GM21381 (cell line): ENCODE measurements around the gene CATSPERZ.

Source experiments
- ATAC-seq: cut with Tn5 transposase; IDR thresholded peaks from one replicate; pipeline ENCODE4 v1.9.1; 2021; ENCODE audit warnings: mild to moderate bottlenecking, moderate library complexity; ENCODE audit not compliant: unreplicated experiment

CATSPERZ gene

DNA sequence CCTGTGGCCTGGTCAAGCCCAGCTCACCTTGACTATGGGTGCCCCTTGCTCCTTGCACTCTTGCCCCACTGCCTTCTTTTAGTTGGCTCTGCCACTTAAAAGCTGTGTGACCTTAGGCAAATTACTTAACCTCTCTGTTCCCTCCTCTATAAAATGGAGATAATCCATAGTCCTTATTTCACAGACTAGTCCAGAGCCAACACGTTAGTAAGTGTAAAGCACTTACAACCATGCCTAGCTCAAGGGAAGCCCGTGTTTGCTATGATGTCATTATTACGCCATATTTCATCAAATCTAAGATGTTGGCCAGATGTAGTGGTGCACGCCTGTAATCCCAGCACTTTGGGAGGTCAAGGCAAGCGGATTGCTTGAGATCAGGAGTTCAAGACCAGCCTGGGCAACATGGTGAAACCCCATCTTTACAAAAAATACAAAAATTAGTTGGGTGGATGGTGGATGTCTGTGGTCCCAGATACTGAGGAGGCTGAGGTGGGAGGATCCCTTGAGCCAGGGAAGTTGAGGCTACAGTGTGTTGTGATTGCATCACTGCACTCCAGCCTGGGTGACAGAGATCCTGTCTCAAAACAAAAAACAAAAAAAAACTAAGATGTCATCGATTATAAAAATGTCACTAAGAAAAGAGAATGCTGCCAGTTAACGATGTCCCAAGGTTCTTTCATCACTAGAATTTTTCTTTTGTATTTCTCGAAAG lies 37.5 kb downstream of the CATSPERZ start:
- ATAC-seq, result no peak

- no peak for ATAC-seq
These were observed 38.6 kb downstream of the CATSPERZ start for GRCh38 chr11:64338716-64339115.

DNA sequence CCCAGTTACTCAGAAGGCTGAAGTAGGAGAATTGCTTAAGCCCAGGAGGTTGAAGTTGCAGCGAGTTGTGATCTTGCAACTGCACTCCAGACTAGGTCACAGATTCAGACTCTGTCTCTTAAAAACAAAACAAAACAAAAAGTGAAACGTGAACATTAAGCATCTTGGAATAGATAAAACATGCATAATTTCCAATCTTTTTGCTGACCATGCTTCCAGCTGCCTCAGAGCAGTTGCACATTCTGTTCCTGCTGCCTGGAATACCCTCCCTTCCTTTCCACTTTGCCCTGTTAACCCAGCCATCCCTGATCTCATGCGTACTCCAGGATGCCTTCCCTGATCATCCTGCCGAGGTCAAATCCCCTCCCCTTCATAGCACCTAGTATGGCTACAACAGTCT lies 39.1 kb downstream of the CATSPERZ start:
- ATAC-seq, result no peak

- ATAC-seq, result peak; percentile 52
These were observed 39.7 kb downstream of the CATSPERZ start, which contains the start of gene CCDC88B for GRCh38 chr11:64339754-64340408. Gene CCDC88B, plus strand, starts transcription at chr11:64340204. Its CDS starts 63 bp downstream, at chr11:64340267.

DNA sequence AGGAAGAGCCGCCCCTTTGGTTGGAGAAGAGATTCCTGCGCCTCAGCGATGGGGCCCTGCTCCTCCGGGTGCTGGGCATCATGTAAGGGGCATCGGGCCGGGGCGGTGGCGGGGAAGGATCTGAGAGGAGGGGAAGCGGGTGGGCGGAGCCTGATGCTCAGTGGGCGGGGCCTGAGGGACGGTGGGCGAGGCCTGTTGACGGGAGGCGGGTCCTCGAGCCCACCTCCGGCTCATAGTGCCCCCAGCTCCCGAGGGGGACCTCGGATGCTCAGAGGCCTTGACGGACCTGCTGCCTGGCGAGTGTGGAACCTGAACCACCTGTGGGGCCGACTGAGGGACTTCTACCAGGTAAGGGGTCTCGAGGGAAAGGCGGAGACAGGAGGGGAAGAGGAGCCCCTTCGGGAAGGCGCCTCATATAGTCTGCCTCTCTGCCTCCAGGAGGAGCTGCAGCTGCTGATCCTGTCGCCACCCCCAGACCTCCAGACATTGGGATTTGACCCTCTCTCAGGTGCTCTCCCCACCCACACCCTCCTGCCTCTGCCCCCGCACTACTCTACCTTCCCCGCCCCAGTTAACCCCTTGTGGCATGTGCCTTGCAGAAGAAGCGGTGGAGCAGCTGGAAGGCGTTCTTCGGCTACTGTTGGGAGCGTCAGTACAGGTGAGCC lies 40.6 kb downstream of the CATSPERZ start:
- ATAC-seq, result no peak

DNA sequence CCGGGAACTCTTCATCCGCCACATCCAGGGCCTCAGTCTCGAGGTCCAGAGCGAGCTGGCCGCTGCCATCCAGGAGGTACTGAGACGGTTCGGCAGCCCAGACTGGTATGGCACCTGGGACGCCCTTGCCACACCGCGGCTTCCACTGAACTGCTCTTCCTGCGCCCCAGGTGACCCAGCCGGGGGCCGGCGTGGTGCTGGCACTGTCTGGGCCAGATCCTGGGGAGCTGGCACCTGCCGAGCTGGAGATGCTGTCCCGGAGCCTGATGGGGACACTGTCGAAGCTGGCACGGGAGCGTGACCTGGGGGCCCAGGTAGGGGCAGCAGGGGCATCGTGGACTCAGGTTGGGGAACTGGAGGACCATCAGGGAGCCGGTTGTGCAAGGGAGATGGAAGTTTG lies 41.3 kb downstream of the CATSPERZ start:
- ATAC-seq, result no peak

GRCh38 chr11:64341851-64342791 lies 42.0 kb downstream of the CATSPERZ start:
- ATAC-seq, result no peak

DNA sequence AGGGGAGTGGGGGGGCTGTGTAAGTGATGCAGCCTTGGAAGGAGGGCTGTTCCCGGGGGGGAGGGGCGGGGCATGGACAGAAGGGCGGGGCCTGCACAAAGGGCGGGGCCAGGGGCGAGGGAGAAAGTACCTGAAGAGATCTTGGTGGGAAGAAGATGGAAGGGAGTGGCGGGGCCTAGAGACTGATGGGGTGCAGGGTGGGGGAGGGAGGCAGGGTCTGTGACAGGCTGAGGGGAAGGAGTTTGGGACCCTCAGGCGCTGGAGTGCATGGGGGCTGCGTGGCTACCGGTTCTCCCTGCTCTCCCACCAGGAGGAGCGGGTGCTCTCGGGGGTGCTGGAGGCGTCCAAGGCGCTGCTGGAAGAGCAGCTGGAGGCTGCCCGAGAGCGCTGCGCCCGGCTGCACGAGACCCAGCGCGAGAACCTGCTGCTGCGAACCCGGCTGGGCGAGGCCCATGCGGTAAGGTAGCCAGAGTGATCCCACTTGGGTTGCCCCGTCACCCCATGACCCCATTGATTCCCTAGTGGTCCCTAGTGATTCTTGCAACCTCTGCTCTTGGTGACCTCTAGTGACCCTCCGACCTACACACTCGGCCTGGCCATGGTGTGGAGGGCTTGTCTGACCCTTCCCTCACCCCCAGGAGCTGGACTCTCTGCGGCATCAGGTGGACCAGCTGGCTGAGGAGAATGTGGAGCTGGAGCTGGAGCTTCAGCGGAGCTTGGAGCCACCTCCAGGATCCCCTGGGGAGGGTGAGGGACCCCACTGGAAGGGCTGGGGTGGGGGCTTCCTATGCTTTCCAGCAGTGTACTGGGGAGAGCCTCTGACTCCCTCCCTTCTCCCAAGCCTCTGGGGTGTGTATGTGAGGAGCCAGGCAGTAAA lies 42.9 kb downstream of the CATSPERZ start:
- ATAC-seq, result no peak

- ATAC-seq, result no peak
These were observed 43.8 kb downstream of the CATSPERZ start for GRCh38 chr11:64343767-64344559.

GRCh38 chr11:64344787-64345186 lies 44.6 kb downstream of the CATSPERZ start:
- ATAC-seq, result no peak

GRCh38 chr11:64347193-64347867 lies 47.2 kb downstream of the CATSPERZ start:
- no peak for ATAC-seq

DNA sequence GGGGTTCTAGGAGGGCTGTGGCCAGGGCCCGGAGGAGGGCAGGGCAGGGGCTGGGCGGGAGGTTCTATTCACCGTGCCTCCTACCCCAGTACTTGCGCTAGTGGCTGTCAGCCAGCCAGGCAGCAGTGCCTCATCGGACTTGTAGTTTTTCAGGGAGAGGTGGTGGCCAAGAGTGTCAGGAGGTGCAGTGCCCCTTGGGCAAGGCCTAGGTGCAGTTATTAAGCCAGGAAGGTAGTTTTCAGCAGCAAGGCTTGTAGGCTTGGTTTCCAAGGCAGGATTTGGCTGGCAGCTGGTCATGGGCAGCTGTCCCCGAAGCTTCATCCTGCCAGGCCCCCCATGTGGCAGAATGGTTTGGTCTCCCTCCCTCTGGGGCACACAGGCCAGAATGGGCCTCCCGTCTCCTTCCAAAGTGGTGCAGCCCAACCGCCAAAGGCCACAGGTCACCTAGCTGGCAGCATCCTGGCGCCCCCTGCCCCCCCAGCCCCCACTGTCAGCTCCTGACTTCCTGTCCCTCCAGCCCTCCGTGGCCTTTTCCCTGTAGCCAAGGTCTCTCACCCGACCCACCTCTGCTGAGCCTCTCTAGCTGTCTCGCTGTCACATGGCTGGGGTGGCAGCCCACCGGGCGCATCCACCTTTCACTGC lies 48.3 kb downstream of the CATSPERZ start:
- ATAC-seq, result no peak

GRCh38 chr11:64349025-64349387 lies 48.8 kb downstream of the CATSPERZ start:
- ATAC-seq, result no peak

DNA sequence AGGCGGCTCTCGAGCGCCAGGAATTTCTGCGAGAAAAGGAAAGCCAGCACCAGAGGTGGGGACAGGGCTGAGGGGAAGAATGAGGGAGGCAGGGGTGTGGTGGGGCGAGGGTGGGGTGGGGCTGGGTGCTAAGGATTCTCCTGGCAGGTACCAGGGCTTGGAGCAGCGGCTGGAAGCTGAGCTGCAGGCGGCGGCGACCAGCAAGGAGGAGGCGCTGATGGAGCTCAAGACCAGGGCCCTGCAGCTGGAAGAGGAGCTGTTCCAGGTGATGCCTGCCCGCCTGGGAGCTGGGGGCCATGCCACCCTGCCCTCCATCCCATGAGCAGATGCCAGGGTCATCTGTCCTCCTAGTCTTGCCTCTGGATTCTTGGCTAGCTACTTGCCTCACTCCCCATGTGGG lies 49.2 kb downstream of the CATSPERZ start:
- ATAC-seq, result no peak

DNA sequence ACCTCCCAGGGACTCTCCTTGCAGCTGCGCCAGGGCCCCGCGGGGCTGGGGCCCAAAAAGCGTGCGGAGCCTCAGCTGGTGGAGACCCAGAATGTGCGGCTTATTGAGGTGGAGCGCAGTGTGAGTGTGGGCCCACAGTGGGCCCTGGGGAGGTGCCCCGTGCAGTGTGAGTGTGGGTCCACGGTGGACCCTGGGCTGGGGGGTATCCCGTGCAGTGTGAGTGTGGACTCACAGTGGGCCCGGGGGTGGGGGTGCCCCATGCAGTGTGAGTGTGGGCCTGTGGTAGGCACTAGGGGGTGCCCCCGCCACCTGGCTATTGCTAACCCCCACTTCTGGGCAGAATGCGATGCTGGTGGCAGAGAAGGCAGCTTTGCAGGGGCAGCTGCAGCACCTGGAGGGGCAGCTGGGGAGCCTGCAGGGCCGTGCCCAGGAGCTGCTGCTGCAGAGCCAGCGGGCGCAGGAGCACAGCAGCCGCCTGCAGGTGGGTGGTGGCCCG lies 51.0 kb downstream of the CATSPERZ start:
- no peak for ATAC-seq

DNA sequence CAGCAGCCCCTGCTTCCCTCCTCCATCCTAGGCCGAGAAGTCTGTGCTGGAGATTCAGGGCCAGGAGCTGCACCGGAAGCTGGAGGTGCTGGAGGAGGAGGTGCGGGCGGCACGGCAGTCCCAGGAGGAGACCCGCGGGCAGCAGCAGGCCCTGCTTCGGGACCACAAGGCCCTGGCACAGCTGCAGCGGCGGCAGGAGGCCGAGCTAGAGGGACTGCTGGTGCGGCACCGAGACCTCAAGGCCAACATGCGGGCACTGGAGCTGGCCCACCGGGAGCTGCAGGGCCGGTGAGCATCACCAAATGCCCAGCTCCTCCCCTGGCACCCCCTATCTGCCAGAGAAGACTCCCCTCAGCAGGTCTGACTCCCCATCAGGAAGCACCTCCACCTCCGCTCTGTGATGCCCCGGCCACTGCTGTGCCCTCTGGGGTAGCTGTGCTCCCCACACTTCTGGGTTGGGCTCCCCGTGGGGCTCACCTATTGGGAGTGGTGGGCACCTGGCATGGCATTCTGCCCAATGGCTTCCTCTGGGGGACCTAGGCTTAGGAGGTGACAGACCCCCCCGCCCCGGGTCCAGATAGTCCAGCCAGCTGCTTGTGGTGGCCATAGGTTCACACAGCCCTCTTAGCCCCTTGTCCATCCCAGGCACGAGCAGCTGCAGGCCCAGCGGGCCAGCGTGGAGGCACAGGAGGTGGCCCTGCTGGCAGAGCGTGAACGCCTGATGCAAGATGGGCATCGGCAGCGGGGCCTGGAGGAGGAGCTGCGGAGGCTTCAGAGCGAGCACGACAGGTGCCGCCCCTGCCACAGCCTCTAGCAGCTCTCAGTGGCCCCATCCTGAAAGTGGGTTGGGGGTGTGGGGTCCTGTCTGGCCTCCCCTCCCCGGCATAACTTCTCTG lies 52.2 kb downstream of the CATSPERZ start:
- no peak for ATAC-seq
